ENCODE data around the gene CUX1.

DNA sequence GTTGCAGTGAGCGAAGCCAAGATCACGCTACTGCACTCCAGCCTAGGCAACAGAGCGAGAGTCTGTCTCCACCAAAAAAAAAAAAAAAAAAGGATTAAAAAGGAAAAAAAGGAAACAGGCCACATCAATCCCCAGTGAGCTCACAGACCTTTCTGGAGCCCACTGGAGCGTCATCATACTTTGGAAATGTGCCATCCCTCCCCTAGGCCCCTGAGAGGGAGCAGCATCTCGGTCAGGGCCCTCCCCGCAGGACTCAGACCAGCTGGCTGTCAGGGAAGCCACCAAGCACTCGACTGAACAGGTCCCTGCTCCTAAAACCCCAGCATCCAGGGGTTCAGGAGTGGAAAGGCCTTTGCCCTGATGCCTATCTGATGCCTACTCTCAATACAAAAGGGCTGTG, 371.3 kb downstream of the CUX1 start:
- TF ChIP-seq, protein P1, sequence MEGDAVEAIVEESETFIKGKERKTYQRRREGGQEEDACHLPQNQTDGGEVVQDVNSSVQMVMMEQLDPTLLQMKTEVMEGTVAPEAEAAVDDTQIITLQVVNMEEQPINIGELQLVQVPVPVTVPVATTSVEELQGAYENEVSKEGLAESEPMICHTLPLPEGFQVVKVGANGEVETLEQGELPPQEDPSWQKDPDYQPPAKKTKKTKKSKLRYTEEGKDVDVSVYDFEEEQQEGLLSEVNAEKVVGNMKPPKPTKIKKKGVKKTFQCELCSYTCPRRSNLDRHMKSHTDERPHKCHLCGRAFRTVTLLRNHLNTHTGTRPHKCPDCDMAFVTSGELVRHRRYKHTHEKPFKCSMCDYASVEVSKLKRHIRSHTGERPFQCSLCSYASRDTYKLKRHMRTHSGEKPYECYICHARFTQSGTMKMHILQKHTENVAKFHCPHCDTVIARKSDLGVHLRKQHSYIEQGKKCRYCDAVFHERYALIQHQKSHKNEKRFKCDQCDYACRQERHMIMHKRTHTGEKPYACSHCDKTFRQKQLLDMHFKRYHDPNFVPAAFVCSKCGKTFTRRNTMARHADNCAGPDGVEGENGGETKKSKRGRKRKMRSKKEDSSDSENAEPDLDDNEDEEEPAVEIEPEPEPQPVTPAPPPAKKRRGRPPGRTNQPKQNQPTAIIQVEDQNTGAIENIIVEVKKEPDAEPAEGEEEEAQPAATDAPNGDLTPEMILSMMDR (IDR thresholded peaks at IDR 0.05): no peak
- TF ChIP-seq POLR2A (IDR thresholded peaks at IDR 0.05): no peak

Data from uterus (tissue), 2 donors.